Measurements from ENCODE around the gene GSTO2.

GRCh38 chr10:104220522-104220921, 48.5 kb upstream of the GSTO2 start:
- no peak for TF ChIP-seq EZH2 (IDR thresholded peaks at IDR 0.05)
- TF ChIP-seq POLR2AphosphoS5 (IDR thresholded peaks at IDR 0.05; ENCODE audit: borderline replicate concordance, low read depth, low read length), result no peak

All from SK-N-MC (cell line).